H54 (cell line): Measurements from ENCODE around the gene TBC1D19.

Experiments
- DNase-seq: peaks from one replicate; pipeline ENCODE4 v3.0.0; 2011; ENCODE audit warnings: low spot score, mixed read lengths; ENCODE audit not compliant: insufficient read length
- FAIRE-seq: peaks from 3 replicates; lab custom pipeline; 2011; peaks lifted over from hg19 to GRCh38; lab: Jason Lieb, UNC
- POLR2A ChIP-seq: IDR thresholded peaks from 2 replicates; pipeline ENCODE4 v1.6.1; 2011; ENCODE audit warnings: low read depth, mild to moderate bottlenecking, low read length

Gene TBC1D19

DNA sequence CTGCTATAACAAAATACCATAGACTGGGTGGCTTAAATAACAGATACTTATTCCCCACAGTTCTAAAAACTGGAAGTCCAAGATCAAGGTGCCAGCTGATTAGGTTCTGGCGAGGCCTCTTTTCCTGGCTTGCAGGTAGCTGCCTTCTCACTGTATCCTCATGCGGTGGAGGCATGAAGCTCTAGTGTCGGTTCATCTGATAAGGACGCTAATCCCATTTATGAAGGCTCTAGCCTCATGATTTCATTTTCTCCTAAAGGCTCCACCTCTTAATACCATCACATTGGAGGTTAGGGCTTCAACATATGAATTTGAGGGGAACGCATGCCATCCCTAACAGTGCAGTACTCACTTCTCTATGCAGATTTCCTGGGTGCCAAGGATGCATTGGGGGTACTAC lies 218.9 kb downstream of the TBC1D19 start:
- no peak for TF ChIP-seq POLR2A
- no peak for FAIRE-seq
- no peak for DNase-seq

DNA sequence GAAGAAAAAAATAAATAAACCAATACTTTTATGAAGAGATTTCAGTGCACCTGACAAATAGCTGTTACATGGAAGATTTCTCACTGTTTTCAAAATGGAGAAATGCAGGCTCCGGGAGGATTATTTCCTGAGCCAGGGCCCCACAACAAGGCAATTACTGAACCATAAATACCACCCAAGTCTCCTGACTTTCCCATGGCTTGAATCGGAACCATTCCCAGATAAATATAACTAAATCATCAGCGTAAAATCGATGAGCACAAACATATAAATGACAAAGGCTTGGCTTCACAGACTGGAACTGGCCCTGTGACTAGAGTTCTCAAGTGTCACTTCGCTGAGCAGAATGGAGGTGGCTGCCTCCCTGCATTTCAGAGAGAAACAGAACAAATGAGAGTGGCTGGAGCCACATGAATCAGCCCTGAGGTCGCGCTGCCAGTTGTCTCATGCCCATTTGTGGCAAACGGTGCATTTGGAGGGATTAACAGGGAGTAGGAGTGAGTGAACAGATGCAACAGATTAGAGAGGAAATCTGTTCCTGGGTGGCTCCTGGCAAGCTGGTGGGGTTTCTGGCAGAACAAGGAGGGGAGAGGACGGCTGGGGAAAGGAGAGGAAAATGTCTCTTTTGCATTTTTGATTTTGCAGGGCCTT lies 219.5 kb downstream of the TBC1D19 start:
- no peak for DNase-seq
- FAIRE-seq = no peak
- TF ChIP-seq POLR2A = no peak

DNA sequence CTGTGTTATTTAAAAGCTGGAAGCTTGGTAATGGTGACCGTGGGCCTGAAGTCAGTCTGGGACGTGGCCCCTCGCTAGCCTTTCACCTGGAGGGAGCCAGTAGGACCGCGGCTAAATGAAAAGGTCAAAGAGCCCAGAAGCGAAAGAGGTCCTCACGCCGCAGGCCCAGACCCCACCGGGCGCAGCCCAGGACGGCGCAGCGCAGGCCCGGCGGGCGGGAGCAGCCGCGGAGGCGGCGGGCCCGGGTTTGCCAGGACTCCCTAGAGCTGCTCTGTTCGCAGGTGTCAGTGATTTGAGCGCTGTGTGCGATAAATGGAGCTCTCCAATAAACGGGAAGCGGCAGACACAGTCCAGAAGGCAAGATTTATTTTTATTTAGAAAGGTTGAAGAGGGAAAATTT lies 220.6 kb downstream of the TBC1D19 start:
- no peak for TF ChIP-seq POLR2A
- no peak for DNase-seq
- no peak for FAIRE-seq

DNA sequence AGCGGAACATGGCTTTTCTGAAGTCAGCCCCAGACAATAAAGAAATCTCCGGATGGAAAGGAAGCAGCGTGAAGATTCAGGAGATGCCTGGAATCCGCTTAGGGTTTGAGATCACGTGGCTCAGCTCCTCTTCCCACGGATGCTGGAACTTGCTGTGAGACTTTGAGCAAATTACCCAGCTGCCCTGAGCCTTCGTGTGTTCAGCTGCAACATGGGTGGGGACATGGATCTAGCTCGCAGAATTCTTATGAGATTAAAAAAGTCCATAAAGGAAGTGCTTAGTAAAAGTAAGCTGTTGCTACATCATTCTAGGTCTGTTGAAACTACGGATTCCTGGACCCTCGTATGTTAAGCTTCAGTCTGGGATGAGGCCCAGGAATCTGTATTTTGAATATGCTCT lies 221.0 kb downstream of the TBC1D19 start:
- DNase-seq (no peak), FAIRE-seq (no peak)
- TF ChIP-seq POLR2A = no peak
